HEK293 (cell line): ENCODE results near the gene RIN3.
A peak's percentile ranks its signal among the peaks of the same experiment; 100 is the strongest.

Experiments used
- GFI1B ChIP-seq: fragments of 450-650 bp; formaldehyde crosslinking; IDR thresholded peaks from 2 replicates; pipeline ENCODE4 v1.5.1; 2016; ENCODE audit warnings: missing biosample characterization, missing genetic modification characterization
- GLI2 ChIP-seq: fragments of 450-650 bp; formaldehyde crosslinking; IDR thresholded peaks from 2 replicates; pipeline ENCODE4; 2017; ENCODE audit warnings: missing biosample characterization, missing genetic modification characterization, low read depth, borderline replicate concordance
- GLIS2 ChIP-seq: fragments of 450-650 bp; formaldehyde crosslinking; IDR thresholded peaks from 2 replicates; pipeline ENCODE4 v1.5.1; 2016; ENCODE audit warnings: missing biosample characterization, missing genetic modification characterization
- HOXC10 ChIP-seq: sonication (generic); formaldehyde crosslinking; IDR thresholded peaks from 2 replicates; pipeline ENCODE4 v1.8.1; 2023; ENCODE audit warnings: mild to moderate bottlenecking, missing genetic modification reagents
- IKZF3 ChIP-seq: fragments of 450-650 bp; IDR thresholded peaks from 2 replicates; pipeline ENCODE4 v1.5.0; 2018; ENCODE audit warnings: missing biosample characterization, mild to moderate bottlenecking, missing genetic modification characterization, moderate library complexity
- OVOL3 ChIP-seq: fragments of 450-650 bp; formaldehyde crosslinking; IDR thresholded peaks from 2 replicates; pipeline ENCODE4 v1.5.1; 2016; ENCODE audit warnings: missing biosample characterization, missing genetic modification characterization
- PRDM2 ChIP-seq: fragments of 450-650 bp; formaldehyde crosslinking; IDR thresholded peaks from 2 replicates; pipeline ENCODE4 v1.5.1; 2016; ENCODE audit warnings: missing biosample characterization, missing genetic modification characterization, borderline replicate concordance
- SP2 ChIP-seq: fragments of 450-650 bp; formaldehyde crosslinking; IDR thresholded peaks from 2 replicates; pipeline ENCODE4 v1.5.1; 2016; ENCODE audit warnings: missing biosample characterization, missing genetic modification characterization
- SP7 ChIP-seq: fragments of 450-650 bp; formaldehyde crosslinking; IDR thresholded peaks from 2 replicates; pipeline ENCODE4 v1.5.1; 2016; ENCODE audit warnings: missing biosample characterization, missing genetic modification characterization
- ZBTB10 ChIP-seq: fragments of 450-650 bp; formaldehyde crosslinking; IDR thresholded peaks from 2 replicates; pipeline ENCODE4 v1.5.1; 2016; ENCODE audit warnings: missing biosample characterization, missing genetic modification characterization
- ZBTB26 ChIP-seq: fragments of 450-650 bp; formaldehyde crosslinking; optimal IDR thresholded peaks from 2 replicates; pipeline ENCODE3; 2016; ENCODE audit warnings: missing biosample characterization, mild to moderate bottlenecking, missing genetic modification characterization
- ZIC2 ChIP-seq: fragments of 450-650 bp; formaldehyde crosslinking; IDR thresholded peaks from 2 replicates; pipeline ENCODE4 v1.5.1; 2016; ENCODE audit warnings: missing biosample characterization, missing genetic modification characterization
- ZNF121 ChIP-seq: fragments of 450-650 bp; formaldehyde crosslinking; IDR thresholded peaks from 2 replicates; pipeline ENCODE4 v1.5.1; 2016; ENCODE audit warnings: missing biosample characterization, missing genetic modification characterization
- ZNF214 ChIP-seq: fragments of 450-650 bp; formaldehyde crosslinking; IDR thresholded peaks from 2 replicates; pipeline ENCODE4 v1.5.1; 2017; ENCODE audit warnings: missing biosample characterization, mild to moderate bottlenecking, missing genetic modification characterization, borderline replicate concordance
- ZNF223 ChIP-seq: fragments of 450-650 bp; formaldehyde crosslinking; IDR thresholded peaks from 2 replicates; pipeline ENCODE4 v1.5.1; 2016; ENCODE audit warnings: missing biosample characterization, missing genetic modification characterization
- ZNF266 ChIP-seq: fragments of 450-650 bp; formaldehyde crosslinking; IDR thresholded peaks from 2 replicates; pipeline ENCODE4 v1.5.1; 2016; ENCODE audit warnings: missing biosample characterization, missing genetic modification characterization, low read depth
- ZNF398 ChIP-seq: fragments of 450-650 bp; formaldehyde crosslinking; IDR thresholded peaks from 2 replicates; pipeline ENCODE4 v1.5.1; 2017; ENCODE audit warnings: missing biosample characterization, missing genetic modification characterization
- ZNF404 ChIP-seq: fragments of 450-650 bp; formaldehyde crosslinking; IDR thresholded peaks from 2 replicates; pipeline ENCODE4 v1.5.1; 2017; ENCODE audit warnings: missing biosample characterization, missing genetic modification characterization
- ZNF488 ChIP-seq: fragments of 450-650 bp; formaldehyde crosslinking; IDR thresholded peaks from 2 replicates; pipeline ENCODE4 v1.5.1; 2016; ENCODE audit warnings: missing biosample characterization, missing genetic modification characterization
- ZNF510 ChIP-seq: fragments of 450-650 bp; formaldehyde crosslinking; IDR thresholded peaks from 2 replicates; pipeline ENCODE4 v1.5.1; 2018; ENCODE audit warnings: mild to moderate bottlenecking, missing genetic modification characterization, missing biosample characterization; ENCODE audit not compliant: insufficient replicate concordance
- ZNF514 ChIP-seq: fragments of 450-650 bp; formaldehyde crosslinking; IDR thresholded peaks from 2 replicates; pipeline ENCODE4 v1.5.1; 2016; ENCODE audit warnings: missing biosample characterization, missing genetic modification characterization
- ZNF530 ChIP-seq: fragments of 450-650 bp; formaldehyde crosslinking; IDR thresholded peaks from 2 replicates; pipeline ENCODE4 v1.5.1; 2016; ENCODE audit warnings: low read depth, missing biosample characterization, missing genetic modification characterization
- ZNF549 ChIP-seq: fragments of 450-650 bp; IDR thresholded peaks from 2 replicates; pipeline ENCODE4 v1.5.1; 2018; ENCODE audit warnings: missing biosample characterization, missing genetic modification characterization, mild to moderate bottlenecking, inconsistent platforms, moderate library complexity
- ZNF645 ChIP-seq: fragments of 450-650 bp; formaldehyde crosslinking; IDR thresholded peaks from 2 replicates; pipeline ENCODE4; 2016; ENCODE audit warnings: missing biosample characterization, missing genetic modification characterization
- ZNF670 ChIP-seq: fragments of 450-650 bp; formaldehyde crosslinking; IDR thresholded peaks from 2 replicates; pipeline ENCODE4 v1.5.1; 2016; ENCODE audit warnings: missing biosample characterization, missing genetic modification characterization, low read depth
- ZNF792 ChIP-seq: fragments of 450-650 bp; formaldehyde crosslinking; IDR thresholded peaks from 2 replicates; pipeline ENCODE4 v1.5.1; 2016; ENCODE audit warnings: missing biosample characterization, missing genetic modification characterization

RIN3 gene

GRCh38 chr14:92511453-92512238 is 1.9 kb upstream of the RIN3 start (continued):
- TF ChIP-seq ZNF121: no peak
- TF ChIP-seq GLIS2: peak; percentile 87
- TF ChIP-seq ZNF488 (tag by site-specific recombination): no peak
- TF ChIP-seq ZNF645 (tag by site-specific recombination): no peak
- TF ChIP-seq ZNF214: no peak
- TF ChIP-seq SP2 (tag by site-specific recombination): no peak
- TF ChIP-seq GLI2 (tag by site-specific recombination): no peak
- TF ChIP-seq GFI1B (tag by site-specific recombination): no peak
- TF ChIP-seq PRDM2: no peak
- no peak for TF ChIP-seq ZNF404 (tag by site-specific recombination)
- 0 out of 2 replicates have a peak, but pooled peaks have one; percentile 45 for TF ChIP-seq IKZF3 (tag by site-specific recombination)
- TF ChIP-seq HOXC10 (CRISPR knock-in tag): no peak
- TF ChIP-seq OVOL3 (tag by site-specific recombination): no peak
- TF ChIP-seq ZNF398 (tag by site-specific recombination): peak; percentile 98
- no peak for TF ChIP-seq ZNF530 (tag by site-specific recombination)
- TF ChIP-seq SP7: peak; percentile 70
- no peak for TF ChIP-seq ZNF514 (tag by site-specific recombination)
- no peak for TF ChIP-seq ZNF670
- TF ChIP-seq ZIC2: peak; percentile 89
- TF ChIP-seq ZNF510 (tag by site-specific recombination): no peak
- no peak for TF ChIP-seq ZNF223 (tag by site-specific recombination)
- TF ChIP-seq ZNF549 (tag by site-specific recombination): no peak
- TF ChIP-seq ZNF792: no peak
- TF ChIP-seq ZNF266 (tag by site-specific recombination): no peak
- no peak for TF ChIP-seq ZBTB26
- peak; percentile 43; the same call in 1 of the 2 replicates for TF ChIP-seq ZBTB10
